CD4-positive, alpha-beta memory T cell (primary cell): ENCODE measurements around the gene COA8. TPM values are rescaled to one million over a fixed set of nuclear protein-coding genes. Genes with fewer than 3 reads are reported as not detected.

Source experiments
- CTCF ChIA-PET: fragments of 350-600 bp; sonication (Branson Sonifier 250); formaldehyde crosslinking; loops from one replicate; lab custom pipeline; 2021; ENCODE audit warnings: inconsistent platforms; ENCODE audit not compliant: partially characterized antibody; lab: Charles Lee
- POLR2A ChIA-PET: fragments of 350-600 bp; sonication (Branson Sonifier 250); formaldehyde crosslinking; loops from one replicate; lab custom pipeline; 2021; ENCODE audit not compliant: partially characterized antibody; lab: Charles Lee
- DNase-seq, 5 donors: peaks; one replicate each; pipeline versions ENCODE4 v3.0.0 to v3.0.0-alpha.2; 2020 to 2022; ENCODE audit warnings: mixed read lengths in 1 of 5
- H3K27ac ChIP-seq: one replicate; pipeline ENCODE4 v1.7.0; 2013; ENCODE audit warnings: low read depth, low read length
- H3K27me3 ChIP-seq: 2 replicates; pipeline ENCODE4 v1.7.0; 2013; ENCODE audit warnings: mild to moderate bottlenecking, low read length, moderate library complexity; ENCODE audit not compliant: insufficient read depth
- H3K36me3 ChIP-seq: 2 replicates; pipeline ENCODE4 v1.7.0; 2013; ENCODE audit warnings: mild to moderate bottlenecking, low read length, moderate library complexity; ENCODE audit not compliant: insufficient read depth
- H3K4me1 ChIP-seq: 2 replicates; pipeline ENCODE4 v1.7.0; 2013; ENCODE audit warnings: mild to moderate bottlenecking, low read length, moderate library complexity; ENCODE audit not compliant: insufficient read depth
- H3K4me3 ChIP-seq, 2 donors: one replicate each; pipeline ENCODE4 v1.7.0; 2013; ENCODE audit warnings: low read length in 2 of 2, mild to moderate bottlenecking in 1 of 2
- H3K9me3 ChIP-seq, 2 donors: one replicate each; pipeline ENCODE4 v1.7.0; 2013; ENCODE audit warnings: low read length in 2 of 2, control low read depth in 1 of 2; ENCODE audit not compliant: control insufficient read depth in 1 of 2
- H3K27ac Mint-ChIP-seq, 7 donors: one replicate each; pipeline ENCODE4 v1.8.0; 2020 to 2021; ENCODE audit warnings: mixed read lengths in 7 of 7, mild to moderate bottlenecking in 6 of 7, inconsistent platforms in 3 of 7, moderate library complexity in 3 of 7
- H3K27me3 Mint-ChIP-seq, 2 donors: one replicate each; pipeline ENCODE4 v1.8.0; 2020 to 2021; ENCODE audit warnings: mixed read lengths in 2 of 2
- H3K36me3 Mint-ChIP-seq, 2 donors: one replicate each; pipeline ENCODE4 v1.8.0; 2020 to 2021; ENCODE audit warnings: mixed read lengths in 2 of 2, inconsistent platforms in 1 of 2, mild to moderate bottlenecking in 1 of 2
- H3K4me1 Mint-ChIP-seq, 4 donors: one replicate each; pipeline ENCODE4 v1.8.0; 2020 to 2021; ENCODE audit warnings: mixed read lengths in 4 of 4, mild to moderate bottlenecking in 1 of 4
- H3K4me3 Mint-ChIP-seq, 8 donors: one replicate each; pipeline ENCODE4 v1.8.0; 2020 to 2021; ENCODE audit warnings: mixed read lengths in 8 of 8, mild to moderate bottlenecking in 7 of 8, moderate library complexity in 6 of 8, inconsistent platforms in 3 of 8
- H3K9me3 Mint-ChIP-seq, 8 donors: one replicate each; pipeline ENCODE4 v1.8.0; 2020 to 2021; ENCODE audit warnings: mixed read lengths in 8 of 8, mild to moderate bottlenecking in 5 of 8, inconsistent platforms in 3 of 8, moderate library complexity in 1 of 8
- intact Hi-C: fragments of 100-400 bp; cut with micrococcal nuclease; formaldehyde crosslinking; loops from one replicate; pipeline ENCODE4 v1.15.1; 2023
- polyA plus RNA-seq, 2 donors: library from polyadenylated mRNA; unstranded; fragments of 300-500 nt; fragmentation: Illumina TruSeq; gene quantifications; one replicate each; pipeline ENCODE4 v1.2.3, GENCODE V29; 2021
- total RNA-seq, 2 experiments: library from RNA; stranded (reverse); gene quantifications; one replicate each; pipeline ENCODE4 v1.2.3, GENCODE V29; 2021

The COA8 gene
- total and polyA plus RNA-seq, 4 experiments from 2014 or later = 26.1 to 63.9 (median 41.1) TPM

DNA sequence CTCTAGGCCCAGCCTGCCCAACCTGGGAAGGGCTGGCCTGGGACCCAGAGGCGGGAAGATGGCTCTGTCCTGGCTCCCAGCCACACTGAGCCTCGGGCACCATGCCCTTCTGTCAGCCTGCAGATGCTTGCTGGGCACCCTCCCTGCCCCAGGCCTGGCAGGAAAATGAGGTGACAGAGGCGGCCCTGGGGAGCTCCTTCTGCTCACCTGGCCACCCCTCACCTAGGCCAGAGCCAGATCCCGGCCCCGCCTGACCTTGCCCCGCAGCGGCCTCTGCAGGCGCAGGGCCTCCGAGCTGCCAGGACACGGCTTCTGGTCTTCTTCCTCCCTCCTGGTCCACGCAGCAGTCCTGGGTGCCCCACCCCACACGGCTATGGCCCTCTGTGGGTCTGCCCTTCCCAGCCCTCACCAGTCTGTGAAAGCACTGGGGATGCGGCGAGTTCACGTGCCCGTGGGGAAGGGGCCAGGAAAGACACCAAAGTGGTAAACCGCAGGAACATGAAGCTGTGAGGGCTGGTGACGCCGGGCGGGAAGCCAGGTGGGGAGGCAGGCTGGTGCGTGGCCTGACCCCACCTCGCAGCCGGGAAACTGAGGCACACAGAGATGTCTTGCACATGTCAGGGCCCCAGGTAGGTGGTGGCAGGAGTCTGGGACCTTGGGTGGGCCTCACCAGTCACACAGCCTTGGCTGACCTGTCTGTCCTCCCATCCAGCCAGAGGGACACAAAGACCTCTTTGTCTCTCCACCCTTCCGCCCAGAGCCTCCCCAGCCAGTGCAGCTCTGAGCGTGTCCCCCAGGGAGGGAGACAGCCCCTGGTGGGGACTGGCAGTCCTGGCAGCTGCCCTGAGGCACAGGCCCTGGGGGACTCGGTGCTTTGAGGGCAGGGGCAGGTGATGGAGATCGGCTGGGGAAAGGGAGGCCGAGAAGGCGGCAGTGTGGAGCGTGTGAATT, 13.1 kb upstream of the COA8 start:
- Mint-ChIP-seq H3K9me3 (no peaks in the 10 kb centered on the region), H3K27ac (no peak overlapping the region), H3K4me3 (no peak overlapping the region), H3K27me3 (peaks cover 0 to 2% of the 10 kb centered on the region in 2 donors), H3K4me1 (peaks cover 0 to 5% (median 2%) of the 10 kb centered on the region in 4 donors), H3K36me3 (peaks cover 0 to 2% of the 10 kb centered on the region in 2 donors)
- DNase-seq = no peak
- POLR2A ChIA-PET = no interaction called here
- Histone ChIP-seq H3K9me3 (no peaks in the 10 kb centered on the region), H3K27ac (no peak overlapping the region), H3K27me3 (no peaks in the 10 kb centered on the region), H3K36me3 (no peaks in the 10 kb centered on the region), H3K4me3 (no peak overlapping the region), H3K4me1 (no peaks in the 10 kb centered on the region)
- CTCF ChIA-PET = interaction anchor here (1.1 to 9.0 kb wide), 3 partner anchors 10 to 38 kb away, joined by 3 to 78 read pairs (median 3); partner anchors contain the start of gene CKB
- intact Hi-C loops = no loop called here

DNA sequence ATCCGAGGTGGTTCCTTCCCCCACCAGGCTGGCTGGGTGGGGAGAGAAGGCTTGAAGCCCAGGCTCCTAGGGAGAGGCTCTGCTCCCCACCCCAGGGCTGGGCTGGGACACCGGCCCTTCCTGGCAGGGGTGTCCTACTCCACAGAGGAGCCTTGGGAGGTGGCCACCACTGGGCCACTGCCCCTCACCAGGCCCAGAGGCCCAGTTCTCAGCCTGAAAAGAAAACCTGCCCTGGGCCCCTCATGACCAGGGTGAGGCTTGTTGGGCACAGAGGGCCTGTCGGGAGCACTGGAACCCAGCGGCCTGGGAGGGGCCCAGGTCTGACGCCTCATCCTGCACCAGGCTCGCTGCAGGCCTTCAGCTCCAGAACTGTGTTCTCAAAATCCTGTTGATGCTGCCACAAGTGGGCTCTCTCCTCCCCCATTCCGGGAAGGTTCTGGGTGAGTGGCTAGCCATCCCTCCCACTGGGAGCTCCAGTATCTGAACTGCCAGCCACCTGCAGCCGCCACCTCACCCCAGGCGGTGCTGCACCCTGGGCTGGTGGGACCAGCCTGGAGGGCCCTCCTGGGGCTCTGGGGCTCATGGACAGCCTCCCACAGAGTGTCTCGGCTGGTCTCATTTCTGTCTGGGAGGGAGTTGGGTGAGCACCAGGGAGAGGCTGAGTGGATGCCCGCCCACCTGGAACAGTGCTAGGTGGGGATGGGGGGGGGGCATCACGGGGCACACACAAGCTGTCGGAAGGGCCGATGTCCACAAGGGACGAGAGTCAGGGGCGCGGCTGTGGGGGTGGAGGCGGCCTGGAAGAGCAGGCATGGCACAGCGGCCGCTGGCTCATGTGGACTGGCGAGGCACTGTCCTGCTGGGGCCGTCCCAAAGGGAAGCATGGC, 12.1 kb upstream of the COA8 start:
- intact Hi-C loops = no loop called here
- Mint-ChIP-seq H3K27ac (no peak overlapping the region), H3K9me3 (no peaks in the 10 kb centered on the region), H3K36me3 (peaks cover 0 to 11% of the 10 kb centered on the region in 2 donors), H3K4me3 (no peak overlapping the region), H3K27me3 (peaks cover 0 to 2% of the 10 kb centered on the region in 2 donors), H3K4me1 (peaks cover 2 to 13% (median 6%) of the 10 kb centered on the region in 4 donors)
- ChIA-PET POLR2A (interaction anchor here (1.7 kb wide), 1 partner anchor 21 kb away, joined by 4 read pairs; the partner anchor contains the start of gene TRMT61A), CTCF (interaction anchor here (1.1 to 9.0 kb wide), 4 partner anchors 30 to 49 kb away, joined by 3 to 78 read pairs (median 4); partner anchors contain the start of gene CKB)
- no peak for DNase-seq
- Histone ChIP-seq H3K4me1 (no peaks in the 10 kb centered on the region), H3K4me3 (no peak overlapping the region), H3K27me3 (no peaks in the 10 kb centered on the region), H3K9me3 (no peaks in the 10 kb centered on the region), H3K27ac (no peak overlapping the region), H3K36me3 (no peaks in the 10 kb centered on the region)

DNA sequence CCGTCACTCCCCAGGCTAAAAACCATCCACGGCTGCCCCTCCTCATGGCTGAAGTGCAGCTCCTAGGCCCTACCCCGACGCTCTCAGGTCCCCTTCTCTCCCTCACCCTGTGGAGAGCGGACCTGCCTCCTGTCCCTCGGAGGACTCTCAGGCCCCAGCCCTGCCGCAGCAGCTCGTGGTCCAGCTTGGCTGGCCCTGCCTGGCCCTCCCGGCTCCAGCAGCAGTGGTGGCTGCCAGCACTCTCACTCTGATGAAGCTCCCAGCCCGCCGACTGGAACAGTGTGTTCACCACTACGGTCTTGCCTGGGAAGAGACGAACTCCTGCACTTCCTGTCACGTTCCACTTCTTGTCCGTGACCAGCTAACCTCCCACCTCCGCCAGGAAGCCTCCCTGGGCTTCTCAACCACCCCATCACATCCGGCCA, 11.4 kb upstream of the COA8 start:
- Mint-ChIP-seq H3K36me3 (peaks cover 0 to 11% of the 10 kb centered on the region in 2 donors), H3K9me3 (no peaks in the 10 kb centered on the region)

DNA sequence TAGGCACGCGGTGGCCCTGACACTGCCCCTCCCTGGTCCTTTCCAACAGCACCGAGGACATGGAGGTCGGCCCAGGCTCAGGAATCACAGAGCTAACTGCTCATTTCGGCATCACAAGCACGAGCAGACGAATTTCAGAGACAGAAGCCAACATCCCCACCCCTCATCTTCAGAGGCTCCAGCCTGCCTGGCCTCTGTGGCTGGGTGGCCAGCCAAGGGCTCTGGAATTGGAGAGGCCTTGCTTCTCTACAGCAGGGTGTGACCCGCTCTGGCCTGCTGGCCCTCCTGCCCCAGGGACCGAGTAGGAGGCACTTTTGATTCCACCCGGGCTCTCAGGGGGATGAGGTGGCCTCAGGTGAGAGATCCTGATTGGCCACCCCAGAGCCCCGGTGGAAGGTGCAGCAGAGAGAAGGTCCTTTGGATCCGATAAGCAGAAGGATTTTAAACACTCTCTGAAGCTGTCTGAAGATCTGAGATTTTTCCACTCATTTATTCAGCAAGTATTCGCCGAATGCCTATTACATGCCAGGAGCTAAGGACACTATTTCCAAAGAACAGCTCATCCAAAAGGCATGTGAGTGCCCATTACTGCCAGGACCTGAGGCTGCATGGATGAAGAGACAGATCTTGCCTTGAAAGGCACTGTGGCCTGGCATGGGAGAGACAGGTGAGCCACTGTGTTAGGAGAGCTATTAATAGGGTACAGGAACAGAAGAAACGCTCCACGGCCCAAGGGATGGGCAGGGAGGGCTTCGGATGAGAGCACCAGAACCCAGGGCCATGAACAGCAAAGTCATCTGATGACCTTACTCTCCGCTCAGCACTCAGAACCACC, 10.5 kb upstream of the COA8 start:
- Histone ChIP-seq H3K4me3 (no peak overlapping the region), H3K4me1 (peaks cover 3% of the 10 kb centered on the region), H3K27me3 (no peaks in the 10 kb centered on the region), H3K27ac (no peak overlapping the region), H3K9me3 (no peaks in the 10 kb centered on the region), H3K36me3 (no peaks in the 10 kb centered on the region)
- DNase-seq = no peak
- Mint-ChIP-seq H3K4me1 (peaks cover 6 to 20% (median 11%) of the 10 kb centered on the region in 4 donors), H3K27me3 (no peaks in the 10 kb centered on the region), H3K9me3 (no peaks in the 10 kb centered on the region), H3K27ac (peak overlapping the region in 1 of 7 donors; percentile 41), H3K36me3 (peaks cover 0 to 15% of the 10 kb centered on the region in 2 donors), H3K4me3 (no peak overlapping the region)
- ChIA-PET POLR2A (interaction anchor here (1.2 to 1.8 kb wide), 3 partner anchors 10 to 33 kb away, joined by 3 to 6 read pairs (median 4); partner anchors contain the start of genes BAG5 and TRMT61A), CTCF (interaction anchor here (1.1 to 1.7 kb wide), 3 partner anchors 31 to 51 kb away, joined by 3 to 5 read pairs (median 4); no protein-coding TSS in a partner anchor)
- intact Hi-C loops = no loop called here

More for the DNA sequence above, 11.4 kb upstream of the COA8 start:
- Mint-ChIP-seq H3K27ac (peak overlapping the region in 1 of 7 donors; percentile 13), H3K4me3 (no peak overlapping the region), H3K27me3 (peaks cover 0 to 2% of the 10 kb centered on the region in 2 donors), H3K4me1 (peaks cover 2 to 16% (median 6%) of the 10 kb centered on the region in 4 donors)
- CTCF ChIA-PET = interaction anchor here (1.1 to 1.7 kb wide), 2 partner anchors 31 to 50 kb away, joined by 3 to 4 read pairs; no protein-coding TSS in a partner anchor
- no peaks in the 10 kb centered on the region for H3K4me1 ChIP-seq
- intact Hi-C loops = no loop called here
- H3K4me3 ChIP-seq = no peak overlapping the region
- DNase-seq = no peak
- POLR2A ChIA-PET = interaction anchor here (1.7 to 1.8 kb wide), 2 partner anchors 11 to 22 kb away, joined by 4 to 6 read pairs; partner anchors contain the start of genes BAG5 and TRMT61A
- H3K36me3 ChIP-seq = no peaks in the 10 kb centered on the region
- H3K27ac ChIP-seq = no peak overlapping the region
- H3K27me3 ChIP-seq = no peaks in the 10 kb centered on the region
- H3K9me3 ChIP-seq = no peaks in the 10 kb centered on the region

DNA sequence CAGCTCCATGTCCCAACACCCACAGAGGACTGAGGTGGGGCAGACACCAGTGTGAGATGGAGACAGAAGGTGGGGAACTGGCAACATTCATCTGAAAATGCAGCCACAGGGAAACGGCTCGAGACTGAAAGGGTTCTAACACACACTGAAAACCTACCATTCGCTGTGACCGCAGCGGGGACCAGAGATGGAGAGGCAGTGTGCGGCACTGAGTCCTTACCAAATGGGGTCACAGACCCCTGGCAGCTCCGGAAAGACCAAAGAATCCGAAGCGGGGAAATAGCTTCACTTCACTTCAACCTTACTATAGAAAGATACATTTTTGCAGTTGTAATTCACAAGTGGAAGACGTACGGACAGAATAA, 9.9 kb upstream of the COA8 start:
- Histone ChIP-seq H3K4me3 (no peak overlapping the region), H3K36me3 (no peaks in the 10 kb centered on the region), H3K4me1 (peaks cover 9% of the 10 kb centered on the region), H3K9me3 (no peaks in the 10 kb centered on the region), H3K27me3 (no peaks in the 10 kb centered on the region), H3K27ac (no peak overlapping the region)
- Mint-ChIP-seq H3K4me1 (peaks cover 7 to 26% (median 14%) of the 10 kb centered on the region in 4 donors), H3K27me3 (no peaks in the 10 kb centered on the region), H3K9me3 (no peaks in the 10 kb centered on the region), H3K4me3 (no peak overlapping the region), H3K36me3 (peaks cover 0 to 18% of the 10 kb centered on the region in 2 donors), H3K27ac (no peak overlapping the region)
- POLR2A ChIA-PET = interaction anchor here (1.2 to 1.8 kb wide), 2 partner anchors 9 to 34 kb away, joined by 3 to 6 read pairs; partner anchors contain the start of gene BAG5
- intact Hi-C loops = no loop called here
- CTCF ChIA-PET = interaction anchor here (1.7 kb wide), 1 partner anchor 34 kb away, joined by 5 read pairs; no protein-coding TSS in a partner anchor
- DNase-seq = no peak
